ENCODE measurements around the gene MGA. TPM values are rescaled to one million over a fixed set of nuclear protein-coding genes. Genes with fewer than 3 reads are reported as not detected.

MGA gene
- total and polyA plus RNA-seq, 2 experiments from 2014 or later: 10.9 to 39.6 TPM

GRCh38 chr15:41630616-41631217 is 29.5 kb upstream of the MGA start:
- Histone ChIP-seq H3K27me3 (no peaks in the 10 kb centered on the region), H3K4me3 (no peak overlapping the region), H3K4me1 (ENCODE audit: insufficient read depth) (no peaks in the 10 kb centered on the region), H2AFZ (no peak overlapping the region), H3K79me2 (peaks cover 33% of the 10 kb centered on the region), H4K20me1 (ENCODE audit: insufficient read depth, poor library complexity, severe bottlenecking) (no peaks in the 10 kb centered on the region), H3K9me3 (ENCODE audit: low read depth) (no peaks in the 10 kb centered on the region), H3K4me2 (no peak overlapping the region), H3K9me2 (replicated peaks; ENCODE audit: insufficient read depth) (no peaks in the 10 kb centered on the region), H3K36me3 (replicated peaks; ENCODE audit: insufficient read depth, low read depth) (no peaks in the 10 kb centered on the region), H3K27ac (no peak overlapping the region)
- peak; percentile 5 for DNase-seq (ENCODE audit: low spot score)
- WGBS (ENCODE audit: low lambda C conversion rate, missing lambda C conversion rate): 55% methylated on average over 3 of the region's 3 CpGs
- TF ChIP-seq EZH2 (IDR thresholded peaks at IDR 0.05; ENCODE audit: borderline replicate concordance): no peak
- no peak for TF ChIP-seq CTCF (IDR thresholded peaks at IDR 0.05; ENCODE audit: poor library complexity)
- TF ChIP-seq EZH2phosphoT487 (IDR thresholded peaks at IDR 0.05; ENCODE audit: low read depth, severe bottlenecking, unreplicated experiment): no peak

GRCh38 chr15:41631880-41632470 is 28.2 kb upstream of the MGA start:
- no peaks in the 10 kb centered on the region for H3K27me3 ChIP-seq
- no peak for DNase-seq (ENCODE audit: low spot score)
- TF ChIP-seq CTCF (IDR thresholded peaks at IDR 0.05; ENCODE audit: poor library complexity): no peak
- TF ChIP-seq EZH2phosphoT487 (IDR thresholded peaks at IDR 0.05; ENCODE audit: low read depth, severe bottlenecking, unreplicated experiment): no peak
- no peak for TF ChIP-seq EZH2 (IDR thresholded peaks at IDR 0.05; ENCODE audit: borderline replicate concordance)
- H3K4me1 ChIP-seq (ENCODE audit: insufficient read depth): no peaks in the 10 kb centered on the region
- H3K4me3 ChIP-seq: no peak overlapping the region
- H3K79me2 ChIP-seq: peaks cover 31% of the 10 kb centered on the region
- H2AFZ ChIP-seq: no peak overlapping the region
- H3K9me3 ChIP-seq (ENCODE audit: low read depth): no peaks in the 10 kb centered on the region
- no peaks in the 10 kb centered on the region for H4K20me1 ChIP-seq (ENCODE audit: insufficient read depth, poor library complexity, severe bottlenecking)
- no peak overlapping the region for H3K4me2 ChIP-seq
- H3K27ac ChIP-seq: no peak overlapping the region
- 88% methylated on average over 3 of the region's 3 CpGs for WGBS (ENCODE audit: low lambda C conversion rate, missing lambda C conversion rate)
- H3K36me3 ChIP-seq (replicated peaks; ENCODE audit: insufficient read depth, low read depth): no peaks in the 10 kb centered on the region
- H3K9me2 ChIP-seq (replicated peaks; ENCODE audit: insufficient read depth): no peaks in the 10 kb centered on the region

- Histone ChIP-seq H3K4me2 (no peak overlapping the region), H4K20me1 (ENCODE audit: insufficient read depth, poor library complexity, severe bottlenecking) (no peaks in the 10 kb centered on the region), H3K79me2 (peaks cover 30% of the 10 kb centered on the region), H3K36me3 (replicated peaks; ENCODE audit: insufficient read depth, low read depth) (no peaks in the 10 kb centered on the region), H2AFZ (no peak overlapping the region), H3K27ac (no peak overlapping the region), H3K9me3 (ENCODE audit: low read depth) (no peaks in the 10 kb centered on the region), H3K4me3 (no peak overlapping the region), H3K4me1 (ENCODE audit: insufficient read depth) (no peaks in the 10 kb centered on the region), H3K9me2 (replicated peaks; ENCODE audit: insufficient read depth) (no peaks in the 10 kb centered on the region), H3K27me3 (no peaks in the 10 kb centered on the region)
- DNase-seq (ENCODE audit: low spot score): no peak
- TF ChIP-seq EZH2phosphoT487 (IDR thresholded peaks at IDR 0.05; ENCODE audit: low read depth, severe bottlenecking, unreplicated experiment) (no peak), EZH2 (IDR thresholded peaks at IDR 0.05; ENCODE audit: borderline replicate concordance) (no peak), CTCF (IDR thresholded peaks at IDR 0.05; ENCODE audit: poor library complexity) (no peak)
- WGBS (ENCODE audit: low lambda C conversion rate, missing lambda C conversion rate): 75% methylated on average over 4 of the region's 4 CpGs
These were observed 26.6 kb upstream of the MGA start for GRCh38 chr15:41633609-41634008.

Measured in hepatocyte (in vitro differentiated cells).